Type B pancreatic cell (in vitro differentiated cells): Measurements from ENCODE around the gene HIGD2B. TPM values are rescaled to one million over a fixed set of nuclear protein-coding genes. Genes with fewer than 3 reads are reported as not detected.
A peak's percentile ranks its signal among the peaks of the same experiment; 100 is the strongest.
"Not testable (repeated sequence)": the region's sequence is repeated elsewhere in the genome, so short reads cannot be mapped to it uniquely, and the experiment has no call there.

Source experiments
- DNase-seq: peaks from one replicate; pipeline ENCODE4 v3.0.0; 2021; ENCODE audit warnings: mixed read lengths; ENCODE audit not compliant: unreplicated experiment; ENCODE audit errors: extremely low spot score
- H3K27ac Mint-ChIP-seq: 2 replicates; pipeline ENCODE4 v1.8.0; 2021; ENCODE audit warnings: mild to moderate bottlenecking, mixed read lengths
- H3K27me3 Mint-ChIP-seq: 2 replicates; pipeline ENCODE4 v1.8.0; 2021; ENCODE audit warnings: mixed read lengths
- H3K36me3 Mint-ChIP-seq: 2 replicates; pipeline ENCODE4 v1.8.0; 2021; ENCODE audit warnings: mixed read lengths
- H3K4me1 Mint-ChIP-seq: one replicate; pipeline ENCODE4 v1.8.0; 2021; ENCODE audit warnings: mixed read lengths; ENCODE audit not compliant: unreplicated experiment
- H3K4me3 Mint-ChIP-seq: 2 replicates; pipeline ENCODE4 v1.8.0; 2021; ENCODE audit warnings: mild to moderate bottlenecking, mixed read lengths
- H3K9me3 Mint-ChIP-seq: 2 replicates; pipeline ENCODE4 v1.8.0; 2021; ENCODE audit warnings: mixed read lengths
- CTCF ChIP-seq: fragments of 200-600 bp; sonication (generic); conservative IDR thresholded peaks from 2 replicates; pipeline ENCODE4 v1.5.0; 2021; ENCODE audit warnings: antibody characterized with exemption, mild to moderate bottlenecking
- total RNA-seq: library from RNA; stranded (reverse); gene quantifications from 2 replicates; pipeline ENCODE4 v1.2.1, GENCODE V29; 2021; ENCODE audit warnings: low replicate concordance

HIGD2B gene
- total RNA-seq, 1 donor from 2014 or later = not detected

- no peak overlapping the region for H3K4me3 Mint-ChIP-seq
- no peak for DNase-seq
- H3K27me3 Mint-ChIP-seq = no peaks in the 10 kb centered on the region
- peaks cover 4% of the 10 kb centered on the region for H3K36me3 Mint-ChIP-seq
- H3K4me1 Mint-ChIP-seq = no peaks in the 10 kb centered on the region
- no peaks in the 10 kb centered on the region for H3K9me3 Mint-ChIP-seq
- no peak overlapping the region for H3K27ac Mint-ChIP-seq
- peak; percentile 87 for TF ChIP-seq CTCF
Observed at GRCh38 chr15:72722071-72722696, 36.2 kb upstream of the HIGD2B start.

DNA sequence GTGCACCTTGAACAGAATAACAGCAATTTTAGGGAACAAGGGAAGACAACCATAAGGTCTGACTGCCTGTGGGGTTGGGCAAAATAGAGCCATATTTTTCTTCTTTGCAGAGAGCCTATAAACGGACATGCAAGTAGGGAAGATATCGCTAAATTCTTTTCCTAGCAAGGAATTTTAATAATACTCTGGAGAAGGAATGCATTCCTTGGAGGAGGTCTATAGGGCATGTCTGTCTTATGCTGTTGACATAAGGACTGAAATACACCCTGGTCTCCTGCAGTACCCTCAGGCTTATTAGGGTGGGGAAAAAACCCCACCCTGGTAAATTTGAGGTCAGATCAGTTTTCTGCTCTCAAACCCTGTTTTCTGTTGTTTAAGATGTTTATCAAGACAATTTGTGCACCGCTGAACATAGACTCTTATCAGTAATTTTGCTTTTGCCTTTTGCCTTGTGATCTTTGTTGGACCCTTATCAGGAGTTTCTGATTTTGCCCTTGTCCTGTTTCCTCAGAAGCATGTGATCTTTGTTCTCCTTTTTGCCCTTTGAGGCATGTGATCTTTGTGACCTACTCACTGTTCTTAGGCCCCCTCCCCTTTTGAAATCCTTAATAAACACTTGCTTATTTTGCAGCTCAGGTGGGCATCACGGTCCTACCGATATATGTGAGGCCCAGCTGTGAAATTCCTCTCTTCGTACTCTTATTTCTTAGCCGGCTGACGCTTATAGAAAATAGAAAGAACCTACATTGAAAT, 22.7 kb upstream of the HIGD2B start:
- H3K4me3 Mint-ChIP-seq, H3K4me1 Mint-ChIP-seq, H3K27ac Mint-ChIP-seq, DNase-seq, H3K9me3 Mint-ChIP-seq, H3K27me3 Mint-ChIP-seq: not testable (repeated sequence)
- peaks cover 12% of the 10 kb centered on the region for H3K36me3 Mint-ChIP-seq

- no peak for DNase-seq
- Mint-ChIP-seq H3K9me3 (no peaks in the 10 kb centered on the region), H3K4me3 (no peak overlapping the region), H3K36me3 (peaks cover 6% of the 10 kb centered on the region), H3K27ac (no peak overlapping the region), H3K4me1 (peaks cover 4% of the 10 kb centered on the region), H3K27me3 (no peaks in the 10 kb centered on the region)
- TF ChIP-seq CTCF = no peak
Observed at GRCh38 chr15:72706266-72706665, 20.3 kb upstream of the HIGD2B start.

- no peaks in the 10 kb centered on the region for H3K4me1 Mint-ChIP-seq
- no peaks in the 10 kb centered on the region for H3K27me3 Mint-ChIP-seq
- no peak overlapping the region for H3K27ac Mint-ChIP-seq
- no peak for TF ChIP-seq CTCF
- H3K4me3 Mint-ChIP-seq = no peak overlapping the region
- peaks cover 7% of the 10 kb centered on the region for H3K36me3 Mint-ChIP-seq
- DNase-seq = no peak
- no peaks in the 10 kb centered on the region for H3K9me3 Mint-ChIP-seq
Observed at GRCh38 chr15:72700076-72700475, 14.1 kb upstream of the HIGD2B start.

DNA sequence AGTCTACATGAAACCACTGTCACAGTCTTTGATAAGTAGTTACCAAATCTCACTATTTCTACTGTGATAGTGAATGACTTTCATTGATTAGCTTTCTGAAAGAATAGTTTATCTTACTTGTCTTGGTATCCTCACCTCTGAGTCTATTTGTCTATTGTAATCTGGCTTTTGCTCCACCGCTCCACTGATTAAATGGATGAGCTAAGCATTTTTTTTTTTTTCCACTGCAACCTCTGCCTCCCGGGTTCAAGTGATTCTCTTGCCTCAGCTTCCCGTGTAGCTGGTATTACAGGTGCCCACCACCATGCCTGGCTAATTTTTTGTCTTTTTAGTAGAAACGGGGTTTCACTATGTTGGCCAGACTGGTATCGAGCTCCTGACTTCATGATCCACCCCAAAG, 13.0 kb upstream of the HIGD2B start:
- H3K27ac Mint-ChIP-seq = no peak overlapping the region

More for the DNA sequence above, 13.0 kb upstream of the HIGD2B start:
- no peak for TF ChIP-seq CTCF
- Mint-ChIP-seq H3K27me3 (no peaks in the 10 kb centered on the region), H3K36me3 (peaks cover 7% of the 10 kb centered on the region), H3K4me3 (no peak overlapping the region), H3K4me1 (no peaks in the 10 kb centered on the region), H3K9me3 (no peaks in the 10 kb centered on the region)
- DNase-seq = no peak
